NCI-H82 treated with DMSO at 0.1 percent for 48 hours (cell line): ENCODE data around the gene TMA7.

Experiments used
- DNase-seq: peaks from one replicate; lab custom pipeline; 2025; ENCODE audit not compliant: unreplicated experiment; lab: John Stamatoyannopoulos, UW

The TMA7 gene

GRCh38 chr3:48422272-48422671 lies 17.8 kb upstream of the TMA7 start:
- no peak for DNase-seq

GRCh38 chr3:48422681-48423080 lies 17.4 kb upstream of the TMA7 start:
- no peak for DNase-seq

- no peak for DNase-seq
Measured at GRCh38 chr3:48423241-48423882, 16.7 kb upstream of the TMA7 start.

- no peak for DNase-seq
Measured at GRCh38 chr3:48423883-48424695, 16.0 kb upstream of the TMA7 start.

GRCh38 chr3:48425281-48425812 lies 14.7 kb upstream of the TMA7 start:
- DNase-seq, result no peak

- no peak for DNase-seq
Measured at GRCh38 chr3:48426401-48426909, 13.6 kb upstream of the TMA7 start.

- DNase-seq, result no peak
Measured at GRCh38 chr3:48426944-48427629, 13.0 kb upstream of the TMA7 start.

GRCh38 chr3:48427630-48427962 lies 12.5 kb upstream of the TMA7 start:
- DNase-seq, result no peak

GRCh38 chr3:48428088-48428571 lies 11.9 kb upstream of the TMA7 start:
- no peak for DNase-seq

- DNase-seq, result no peak
Measured at GRCh38 chr3:48428572-48429316, 11.3 kb upstream of the TMA7 start.

GRCh38 chr3:48429317-48429959 lies 10.6 kb upstream of the TMA7 start:
- DNase-seq, result no peak

- DNase-seq, result peak; percentile 41
Measured at GRCh38 chr3:48429960-48430707, 9.9 kb upstream of the TMA7 start, which contains the start of gene PLXNB1. PLXNB1 (minus strand) TSS chr3:48430086; CDS start chr3:48424611, 5,475 bp downstream.

GRCh38 chr3:48430708-48431101 lies 9.4 kb upstream of the TMA7 start:
- DNase-seq, result no peak

GRCh38 chr3:48431224-48432029 lies 8.6 kb upstream of the TMA7 start:
- DNase-seq, result no peak

GRCh38 chr3:48432411-48433371 lies 7.4 kb upstream of the TMA7 start:
- no peak for DNase-seq

GRCh38 chr3:48433472-48434118 lies 6.5 kb upstream of the TMA7 start:
- DNase-seq, result no peak

GRCh38 chr3:48434591-48435222 lies 5.3 kb upstream of the TMA7 start:
- no peak for DNase-seq
